GM12873 (cell line): ENCODE measurements around the gene RAB8B.

Source experiments
- CTCF ChIP-seq: IDR thresholded peaks from 2 replicates; pipeline ENCODE4 v1.5.1; 2012; ENCODE audit warnings: low read depth, mild to moderate bottlenecking, moderate library complexity, low read length, control low read depth; ENCODE audit not compliant: insufficient read depth; ENCODE audit errors: missing control alignments

The RAB8B gene

GRCh38 chr15:63233667-63234423 is 44.4 kb downstream of the RAB8B start:
- no peak for TF ChIP-seq CTCF

- no peak for TF ChIP-seq CTCF
Observed at GRCh38 chr15:63234451-63234870, 45.1 kb downstream of the RAB8B start.

- TF ChIP-seq CTCF, result no peak
Observed at GRCh38 chr15:63236272-63236671, 46.9 kb downstream of the RAB8B start.

GRCh38 chr15:63238171-63238570 is 48.8 kb downstream of the RAB8B start:
- TF ChIP-seq CTCF, result no peak

GRCh38 chr15:63238796-63239195 is 49.4 kb downstream of the RAB8B start:
- TF ChIP-seq CTCF, result no peak

GRCh38 chr15:63240109-63240508 is 50.7 kb downstream of the RAB8B start:
- no peak for TF ChIP-seq CTCF

- TF ChIP-seq CTCF, result no peak
Observed at GRCh38 chr15:63241316-63241715, 51.9 kb downstream of the RAB8B start.

GRCh38 chr15:63243101-63243500 is 53.7 kb downstream of the RAB8B start:
- no peak for TF ChIP-seq CTCF
